HepG2 (cell line): ENCODE data around the gene RPH3AL. TPM values are rescaled to one million over a fixed set of nuclear protein-coding genes. Genes with fewer than 3 reads are reported as not detected.

Experiments used
- BRD4 ChIP-seq: sonication (generic); formaldehyde crosslinking; IDR thresholded peaks from 2 replicates; pipeline ENCODE4 v1.4.0; 2020; ENCODE audit warnings: missing genetic modification reagents
- CTCF ChIP-seq: sonication (generic); formaldehyde crosslinking; IDR thresholded peaks from 2 replicates; pipeline ENCODE4 v1.5.0; 2020; ENCODE audit warnings: mild to moderate bottlenecking, missing genetic modification reagents, moderate library complexity
- DDIT3 ChIP-seq: sonication (generic); formaldehyde crosslinking; IDR thresholded peaks from 2 replicates; pipeline ENCODE4 v1.4.0; 2020; ENCODE audit warnings: mild to moderate bottlenecking, missing genetic modification reagents
- FOXM1 ChIP-seq: sonication (generic); formaldehyde crosslinking; IDR thresholded peaks from 2 replicates; pipeline ENCODE4 v1.5.0; 2020; ENCODE audit warnings: missing genetic modification reagents
- GATAD1 ChIP-seq: IDR thresholded peaks from 2 replicates; pipeline ENCODE4 v1.6.1; 2016; ENCODE audit warnings: missing genetic modification reagents, missing compliant biosample characterization
- HNF4A ChIP-seq: sonication (generic); formaldehyde crosslinking; IDR thresholded peaks from 2 replicates; pipeline ENCODE4 v1.4.0; 2020; ENCODE audit warnings: missing genetic modification reagents
- KLF6 ChIP-seq: IDR thresholded peaks from 2 replicates; pipeline ENCODE4 v1.8.0; 2016; ENCODE audit warnings: missing biosample characterization, missing genetic modification reagents
- STAG1 ChIP-seq: sonication (generic); formaldehyde crosslinking; IDR thresholded peaks from 2 replicates; pipeline ENCODE4 v1.4.0; 2020; ENCODE audit warnings: missing genetic modification reagents
- TFE3 ChIP-seq: IDR thresholded peaks from 2 replicates; pipeline ENCODE4 v1.6.1; 2016
- TOE1 ChIP-seq: sonication (generic); formaldehyde crosslinking; IDR thresholded peaks from 2 replicates; pipeline ENCODE4 v1.4.0; 2020; ENCODE audit warnings: mild to moderate bottlenecking, missing genetic modification reagents
- XBP1 ChIP-seq: sonication (generic); formaldehyde crosslinking; IDR thresholded peaks from 2 replicates; pipeline ENCODE4 v1.5.0; 2020; ENCODE audit warnings: missing genetic modification reagents
- YEATS4 ChIP-seq: sonication (generic); formaldehyde crosslinking; IDR thresholded peaks from 2 replicates; pipeline ENCODE4 v1.4.0; 2020; ENCODE audit warnings: missing genetic modification reagents, borderline replicate concordance
- ZBED4 ChIP-seq: sonication (generic); formaldehyde crosslinking; IDR thresholded peaks from 2 replicates; pipeline ENCODE4 v1.4.0; 2020; ENCODE audit warnings: missing genetic modification reagents, borderline replicate concordance
- ZNF547 ChIP-seq: sonication (generic); formaldehyde crosslinking; IDR thresholded peaks from 2 replicates; pipeline ENCODE4 v1.5.1; 2020; ENCODE audit warnings: mild to moderate bottlenecking, missing genetic modification reagents
- ZNF780A ChIP-seq: sonication (generic); formaldehyde crosslinking; IDR thresholded peaks from 2 replicates; pipeline ENCODE4 v1.8.0; 2022; ENCODE audit warnings: mild to moderate bottlenecking, missing genetic modification reagents, moderate library complexity
- polyA plus RNA-seq, 8 experiments: library from polyadenylated mRNA; depleted of rRNA in 3 of 8; stranded (reverse) in 7 of 8; unstranded in 1 of 8; fragments of >200 nt; fragmentation: Illumina TruSeq in 4 of 8; extraction: Trizol in 4 of 8; gene quantifications; 2 replicates each; pipeline versions ENCODE4 v1.2.1 to v1.2.3, GENCODE V29; 2011 to 2016; ENCODE audit warnings: low read depth in 4 of 8, missing spikeins in 1 of 8, mixed read lengths in 1 of 8; ENCODE audit not compliant: insufficient read depth in 1 of 8
- total RNA-seq, 5 experiments: library from RNA; depleted of rRNA; stranded (reverse); fragments of >200 nt; fragmentation: Illumina TruSeq; extraction: Trizol; gene quantifications; 2 replicates each; pipeline ENCODE4 v1.2.3, GENCODE V29; 2016; ENCODE audit warnings: low read depth in 1 of 5
- TF ChIP-seq, protein P1 (sequence below): sonication (generic); formaldehyde crosslinking; IDR thresholded peaks from 2 replicates; pipeline ENCODE4 v1.4.0; 2020; ENCODE audit warnings: missing genetic modification reagents

Gene RPH3AL
- total and polyA plus RNA-seq, 2 of the 13 experiments (the other 11 are each of a cell fraction or from before 2014, with no cell fraction given), result 7.8 to 16.4 TPM

GRCh38 chr17:348692-349425 is 3.7 kb downstream of the RPH3AL start (continued):
- TF ChIP-seq ZBED4 (CRISPR knock-in tag), result peak; percentile 61; the same call in 1 of the 2 replicates
- TF ChIP-seq CTCF (CRISPR knock-in tag), result peak; percentile 89
- TF ChIP-seq TOE1, result no peak
- no peak; the same call in 1 of the 2 replicates for TF ChIP-seq GATAD1 (CRISPR knock-in tag)
- no peak for TF ChIP-seq ZNF780A (CRISPR knock-in tag)
- TF ChIP-seq FOXM1 (CRISPR knock-in tag), result no peak
- TF ChIP-seq ZNF547 (CRISPR knock-in tag), result no peak
- TF ChIP-seq BRD4, result no peak
- TF ChIP-seq YEATS4 (CRISPR knock-in tag), result 0 out of 2 replicates have a peak, but pooled peaks have one; percentile 33
- no peak for TF ChIP-seq XBP1 (CRISPR knock-in tag)
- TF ChIP-seq HNF4A, result peak; percentile 51
- TF ChIP-seq STAG1 (CRISPR knock-in tag), result peak; percentile 80
- TF ChIP-seq TFE3 (CRISPR knock-in tag), result peak; percentile 87
- TF ChIP-seq, protein P1, sequence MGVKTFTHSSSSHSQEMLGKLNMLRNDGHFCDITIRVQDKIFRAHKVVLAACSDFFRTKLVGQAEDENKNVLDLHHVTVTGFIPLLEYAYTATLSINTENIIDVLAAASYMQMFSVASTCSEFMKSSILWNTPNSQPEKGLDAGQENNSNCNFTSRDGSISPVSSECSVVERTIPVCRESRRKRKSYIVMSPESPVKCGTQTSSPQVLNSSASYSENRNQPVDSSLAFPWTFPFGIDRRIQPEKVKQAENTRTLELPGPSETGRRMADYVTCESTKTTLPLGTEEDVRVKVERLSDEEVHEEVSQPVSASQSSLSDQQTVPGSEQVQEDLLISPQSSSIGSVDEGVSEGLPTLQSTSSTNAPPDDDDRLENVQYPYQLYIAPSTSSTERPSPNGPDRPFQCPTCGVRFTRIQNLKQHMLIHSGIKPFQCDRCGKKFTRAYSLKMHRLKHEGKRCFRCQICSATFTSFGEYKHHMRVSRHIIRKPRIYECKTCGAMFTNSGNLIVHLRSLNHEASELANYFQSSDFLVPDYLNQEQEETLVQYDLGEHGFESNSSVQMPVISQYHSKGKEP, result no peak
- no peak for TF ChIP-seq DDIT3
- peak; percentile 84; the same call in 1 of the 2 replicates for TF ChIP-seq KLF6 (CRISPR knock-in tag)
